Germinal center (tissue), 1 donor: Measurements from ENCODE around the gene LOC128125822.
"Not testable (repeated sequence)": the region's sequence is repeated elsewhere in the genome, so short reads cannot be mapped to it uniquely, and the experiment has no call there.

Experiments
- DNase-seq: peaks from one replicate; pipeline ENCODE4 v3.0.0; 2012; ENCODE audit warnings: mixed read lengths, low spot score

Gene LOC128125822

GRCh38 chr6:63572044-63572746 lies at the start of gene LOC128125822, which contains the start of gene PTP4A1:
Gene LOC128125822, plus strand, starts transcription at chr6:63572480.
Gene PTP4A1, plus strand, starts transcription at chr6:63572480. Its CDS starts 4,401 bp downstream, at chr6:63576881.
- peak; percentile 95 for DNase-seq

- DNase-seq: not testable (repeated sequence)
Measured at GRCh38 chr6:63522911-63523287, 49.4 kb upstream of the LOC128125822 start.

- DNase-seq: no peak
Measured at GRCh38 chr6:63523630-63524029, 48.6 kb upstream of the LOC128125822 start.

GRCh38 chr6:63525186-63525878 lies 46.9 kb upstream of the LOC128125822 start:
- no peak for DNase-seq

DNA sequence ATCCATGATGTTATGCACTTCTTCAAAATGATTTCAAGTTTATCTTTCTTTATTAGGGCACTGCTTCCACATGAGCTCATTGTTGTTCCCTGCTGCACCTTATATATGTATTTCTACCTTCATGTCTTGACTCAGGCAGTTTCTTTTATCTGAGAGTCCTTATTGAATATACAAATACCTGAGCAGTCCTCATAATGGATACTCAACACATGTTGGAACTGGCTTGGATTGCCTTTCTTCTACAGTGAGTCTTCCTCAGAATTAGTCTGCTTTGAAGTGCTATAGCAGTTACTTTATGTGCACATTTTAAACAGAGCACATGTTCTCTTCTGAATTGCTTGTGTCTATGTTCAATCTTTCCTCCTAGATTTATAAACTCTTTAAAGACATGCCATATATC lies 45.3 kb upstream of the LOC128125822 start:
- no peak for DNase-seq

DNA sequence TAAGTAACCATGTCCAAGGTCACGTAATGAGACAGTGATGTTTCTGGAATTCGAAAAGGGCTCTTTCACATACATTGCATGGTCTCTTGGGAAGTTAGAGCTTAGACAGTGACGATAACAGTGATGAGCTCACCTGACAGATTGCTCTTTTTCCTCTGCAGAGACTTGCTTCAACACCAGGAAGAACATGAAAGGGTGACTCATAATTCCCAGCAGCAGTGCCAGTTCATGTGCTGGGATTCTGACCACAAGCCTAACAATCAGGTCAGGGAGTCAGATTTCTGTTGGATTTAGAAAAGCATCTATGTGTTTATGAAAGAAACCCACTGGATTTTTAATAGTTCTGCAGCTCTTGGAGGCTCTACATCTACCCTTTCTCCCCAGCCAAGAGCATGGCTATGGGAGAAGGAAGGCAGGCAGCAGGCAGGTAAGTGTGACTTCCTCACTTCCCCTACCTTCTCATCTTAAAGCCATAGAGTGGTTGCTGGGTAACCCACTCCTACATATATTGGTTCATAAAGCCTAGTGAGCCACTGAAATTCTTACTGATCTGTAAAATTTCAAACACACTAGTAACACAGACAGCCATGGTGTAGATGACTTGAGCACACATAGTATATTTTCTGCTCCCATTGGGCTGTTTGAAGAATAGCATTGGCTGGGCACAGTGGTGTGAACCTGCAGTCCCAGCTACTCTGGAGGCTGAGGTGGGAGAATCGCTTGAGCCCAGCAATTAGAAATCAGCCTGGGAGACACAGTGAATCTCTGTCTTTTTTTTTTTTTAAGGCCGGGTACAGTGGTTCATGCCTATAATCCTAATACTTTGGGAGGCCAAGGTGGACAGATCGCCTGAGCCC lies 44.4 kb upstream of the LOC128125822 start:
- DNase-seq: no peak

- DNase-seq: no peak
Measured at GRCh38 chr6:63529498-63529897, 42.8 kb upstream of the LOC128125822 start.

DNA sequence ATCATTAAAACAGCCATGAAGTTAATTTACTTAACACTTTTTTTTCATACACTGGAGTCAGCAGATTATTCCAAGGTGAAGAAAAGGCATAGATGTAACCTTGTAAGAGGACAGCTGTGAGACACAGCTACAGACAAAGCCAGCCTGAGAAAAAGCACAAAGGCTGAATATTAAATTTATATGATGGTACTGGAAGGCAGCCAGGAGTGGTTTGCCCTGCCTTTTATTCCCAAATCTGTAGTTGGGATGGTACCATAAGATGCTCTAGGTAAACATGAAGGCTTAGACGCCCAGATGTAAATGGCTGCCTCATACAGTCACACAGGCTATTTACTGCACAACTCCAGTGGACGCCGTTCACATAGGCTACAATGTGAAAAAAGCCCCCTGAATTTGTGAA lies 42.1 kb upstream of the LOC128125822 start:
- DNase-seq: no peak

- DNase-seq: no peak
Measured at GRCh38 chr6:63530991-63531390, 41.3 kb upstream of the LOC128125822 start.

DNA sequence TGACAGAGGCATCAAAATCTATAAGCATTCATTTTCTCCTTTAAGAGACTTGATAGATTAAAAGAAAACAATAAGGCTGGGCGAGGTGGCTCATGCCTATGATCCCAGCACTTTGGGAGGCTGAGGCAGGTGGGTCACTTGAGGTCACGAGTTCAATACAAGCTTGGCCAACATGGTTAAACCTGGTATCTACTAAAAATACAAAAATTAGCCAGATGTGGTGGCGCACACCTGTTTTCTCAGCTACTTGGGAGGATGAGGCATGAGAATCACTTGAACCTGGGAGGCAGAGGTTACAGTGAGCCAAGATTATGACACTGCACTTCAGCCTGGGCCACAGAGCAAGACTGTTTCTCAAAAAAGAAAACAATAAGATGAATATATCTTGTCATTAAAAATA lies 39.3 kb upstream of the LOC128125822 start:
- no peak for DNase-seq

GRCh38 chr6:63533952-63534351 lies 38.3 kb upstream of the LOC128125822 start:
- no peak for DNase-seq

GRCh38 chr6:63537201-63537958 lies 34.9 kb upstream of the LOC128125822 start:
- DNase-seq: no peak

DNA sequence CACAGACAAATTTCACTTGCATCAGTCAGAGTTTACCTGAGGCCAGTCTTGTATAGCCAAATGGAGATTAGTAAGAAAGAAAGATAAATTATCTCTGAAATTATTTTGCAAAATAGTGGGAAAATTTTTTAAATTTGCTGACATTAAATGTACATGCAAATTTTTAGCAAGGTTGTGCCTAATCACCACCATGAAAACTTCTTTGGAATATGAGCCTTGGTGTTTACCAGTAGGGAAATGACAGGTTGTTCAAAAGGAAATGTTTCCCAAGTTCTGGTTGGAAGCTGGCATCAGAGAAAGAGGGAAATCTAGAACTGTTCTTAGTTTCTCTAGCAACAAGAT lies 34.4 kb upstream of the LOC128125822 start:
- DNase-seq: no peak

GRCh38 chr6:63538550-63538949 lies 33.7 kb upstream of the LOC128125822 start:
- no peak for DNase-seq

DNA sequence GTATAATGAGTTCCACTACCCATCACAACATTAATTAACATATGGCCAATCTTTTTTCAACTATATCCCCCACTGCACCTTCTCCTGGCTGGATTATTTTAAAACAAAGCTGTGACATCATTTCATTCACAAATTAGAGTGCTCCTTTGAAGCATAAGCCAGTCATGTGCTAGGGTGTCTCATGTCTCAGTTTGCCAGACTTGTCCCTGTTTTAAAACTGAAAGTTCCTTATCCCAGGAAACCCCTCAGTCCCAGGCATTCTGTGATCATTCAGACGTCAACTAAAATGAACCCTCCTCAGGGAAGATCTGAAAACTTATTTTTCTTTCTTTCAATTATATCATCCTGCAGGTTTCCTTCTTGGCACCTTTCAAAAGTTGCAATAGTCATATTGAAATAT lies 29.3 kb upstream of the LOC128125822 start:
- no peak for DNase-seq

DNA sequence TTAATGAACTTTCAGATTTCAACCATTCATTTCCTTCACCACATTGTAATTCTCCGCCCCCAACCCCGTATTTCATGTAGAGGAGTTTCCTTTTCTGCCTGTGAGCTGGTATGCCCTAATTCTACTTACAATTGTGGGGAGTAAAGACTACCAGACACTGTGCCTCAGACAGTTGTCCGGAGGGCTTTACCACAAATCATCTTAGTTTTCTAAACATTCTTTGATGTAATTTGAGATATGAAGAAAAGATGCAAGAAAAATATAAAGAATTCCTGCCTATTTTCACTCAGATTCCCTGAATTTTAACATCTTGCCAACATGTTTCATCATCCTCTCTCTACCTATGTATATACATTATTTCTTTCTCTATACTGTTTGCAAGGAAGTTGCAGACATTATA lies 28.3 kb upstream of the LOC128125822 start:
- no peak for DNase-seq

GRCh38 chr6:63546236-63546635 lies 26.0 kb upstream of the LOC128125822 start:
- DNase-seq: no peak

- DNase-seq: no peak
Measured at GRCh38 chr6:63546697-63547096, 25.6 kb upstream of the LOC128125822 start.

DNA sequence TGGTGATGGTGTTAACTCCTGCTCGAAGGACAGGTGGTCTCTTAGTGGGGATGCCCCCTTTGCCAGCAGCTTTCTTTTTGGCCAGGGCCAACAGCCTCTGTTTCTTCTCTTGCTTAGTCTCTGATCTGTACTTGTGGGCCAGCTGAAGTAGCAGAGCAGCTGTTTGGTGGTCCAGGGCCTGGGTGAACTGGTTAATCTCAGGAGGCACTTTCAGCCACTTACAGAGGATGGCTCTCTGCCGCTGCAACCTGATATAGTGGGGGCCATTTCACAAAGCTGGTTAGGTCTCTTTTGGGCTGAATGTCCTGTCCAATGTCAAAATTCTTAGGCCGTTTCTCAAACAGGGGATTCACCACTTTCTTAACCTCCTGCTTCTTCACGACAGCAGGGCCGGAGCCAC lies 23.2 kb upstream of the LOC128125822 start:
- no peak for DNase-seq

GRCh38 chr6:63553208-63553607 lies 19.1 kb upstream of the LOC128125822 start:
- DNase-seq: no peak

DNA sequence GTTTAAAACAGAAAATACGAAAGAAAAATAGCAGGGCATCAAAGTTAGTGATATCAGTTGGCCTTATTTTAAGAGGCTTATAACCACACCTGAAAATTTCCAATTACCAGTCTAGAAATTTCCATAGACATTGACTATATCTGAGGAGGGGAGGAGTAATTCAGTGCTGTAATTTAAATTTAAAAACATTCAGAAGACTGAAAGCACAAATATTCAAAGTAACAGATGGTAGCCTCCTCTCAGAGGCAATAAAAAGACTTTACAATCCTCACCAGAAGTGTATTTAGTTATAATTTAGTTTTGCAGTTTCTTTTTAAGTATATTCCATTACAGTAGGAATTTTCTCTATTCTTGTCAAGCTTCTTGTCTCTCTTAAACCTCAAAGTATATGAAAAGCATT lies 18.4 kb upstream of the LOC128125822 start:
- no peak for DNase-seq

DNA sequence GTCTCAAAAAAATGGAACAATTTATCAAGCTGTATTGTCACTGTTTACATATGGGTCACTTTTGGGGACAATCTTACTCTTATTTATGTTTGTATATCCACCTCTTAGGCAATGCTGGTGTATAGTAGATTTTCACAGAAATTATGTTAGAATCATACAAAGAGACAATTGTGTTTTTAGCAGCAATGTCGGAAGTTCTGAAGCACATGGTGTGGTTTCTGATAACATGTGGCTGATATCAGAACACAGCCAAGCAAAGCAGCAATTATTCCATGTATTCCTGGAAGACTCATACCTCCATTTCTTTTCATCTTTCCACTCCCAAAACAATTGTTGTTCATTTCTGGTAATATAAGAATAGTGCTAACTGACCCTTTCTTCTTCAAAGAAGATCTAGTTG lies 17.5 kb upstream of the LOC128125822 start:
- no peak for DNase-seq
